HG03039 (cell line): ENCODE results near the gene KDM4B.
"Not testable (repeated sequence)": the region's sequence is repeated elsewhere in the genome, so short reads cannot be mapped to it uniquely, and the experiment has no call there.

Experiments used
- ATAC-seq: cut with Tn5 transposase; IDR thresholded peaks from one replicate; pipeline ENCODE4 v1.9.1; 2021; ENCODE audit warnings: mild to moderate bottlenecking, moderate library complexity; ENCODE audit not compliant: unreplicated experiment

The KDM4B gene

DNA sequence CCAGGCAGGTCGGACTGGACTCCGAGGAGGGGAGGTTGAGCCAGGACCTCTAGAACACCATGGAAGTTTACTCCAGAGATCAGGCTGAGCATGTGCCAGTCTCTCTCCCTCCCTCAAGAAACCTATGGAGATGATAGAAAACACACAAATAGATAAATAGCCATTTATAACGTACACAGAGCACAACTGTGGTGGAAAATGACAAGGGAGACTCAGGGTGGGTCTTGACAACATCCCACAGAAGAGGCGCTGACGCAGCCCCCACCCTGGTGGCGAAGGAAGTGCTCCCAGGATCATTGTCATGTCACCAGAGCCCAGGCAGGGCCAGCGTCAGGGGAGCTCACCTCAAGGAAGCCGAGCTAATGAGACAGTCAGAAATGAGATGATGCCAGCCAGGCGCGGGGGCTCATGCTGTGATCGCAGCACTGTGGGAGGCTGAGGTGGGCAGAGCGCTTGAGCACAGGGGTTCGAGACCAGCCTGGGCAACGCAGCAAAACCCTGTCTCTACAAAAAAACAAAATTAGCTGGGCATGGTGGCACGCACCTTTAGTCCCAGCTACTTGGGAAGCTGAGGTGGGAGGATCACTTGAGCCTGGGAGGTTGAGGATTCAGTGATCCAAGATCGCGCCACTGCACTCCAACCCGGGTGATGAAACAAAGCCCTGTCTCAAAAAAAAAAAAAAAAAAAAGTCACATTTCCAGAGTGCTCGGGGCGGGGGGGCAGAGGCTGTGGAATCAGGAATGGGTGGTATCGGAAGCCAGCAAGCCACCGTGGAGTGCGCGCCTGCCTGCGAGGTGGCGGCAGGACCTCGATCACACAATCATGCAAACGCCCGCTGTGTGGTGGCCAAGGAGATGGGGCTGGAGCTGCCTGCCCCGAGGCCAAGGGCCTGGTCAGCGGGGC, 178.4 kb downstream of the KDM4B start:
- no peak for ATAC-seq

DNA sequence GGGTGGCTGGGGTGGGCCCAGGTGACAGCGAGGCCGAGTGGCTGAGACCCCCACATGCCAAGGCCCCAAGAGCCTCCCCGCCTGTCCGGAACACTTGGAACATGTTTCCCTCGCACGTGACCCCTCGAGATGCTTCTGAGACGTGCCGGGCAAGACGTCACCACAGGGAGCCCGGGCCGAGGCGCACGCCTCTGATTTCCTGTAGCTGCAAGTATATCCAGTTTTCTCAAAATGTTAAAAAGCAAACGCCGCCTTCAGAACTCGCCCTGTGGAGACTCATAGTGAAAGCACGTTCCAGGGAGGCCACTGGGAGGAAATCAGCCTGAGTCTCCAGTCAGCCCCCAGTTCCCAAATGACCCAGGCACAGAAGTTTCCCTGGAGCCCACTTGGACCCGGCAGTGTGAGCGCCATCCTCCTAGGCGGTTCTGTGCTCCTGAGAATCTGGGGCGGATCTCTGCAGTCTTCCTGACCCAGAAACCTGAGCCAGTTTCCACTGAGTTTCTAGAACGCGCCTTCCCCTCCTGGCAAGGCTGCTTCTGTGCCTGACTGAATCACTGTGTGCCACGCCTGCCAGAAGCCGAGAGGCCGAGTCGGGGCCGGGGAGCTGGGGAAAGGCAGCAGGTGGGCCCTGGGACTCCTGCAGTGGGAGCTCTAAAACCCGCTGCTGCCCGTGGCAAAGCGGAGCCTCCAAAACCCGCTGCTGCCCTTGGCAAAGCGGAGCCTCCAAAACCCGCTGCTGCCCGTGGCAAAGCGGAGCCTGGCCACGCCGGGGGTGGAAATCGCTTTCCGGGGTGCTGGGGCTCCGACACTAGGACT, 179.3 kb downstream of the KDM4B start:
- no peak for ATAC-seq

- no peak for ATAC-seq
Measured at GRCh38 chr19:5148794-5149190, 179.9 kb downstream of the KDM4B start.

GRCh38 chr19:5149508-5149907, 180.6 kb downstream of the KDM4B start:
- no peak for ATAC-seq

DNA sequence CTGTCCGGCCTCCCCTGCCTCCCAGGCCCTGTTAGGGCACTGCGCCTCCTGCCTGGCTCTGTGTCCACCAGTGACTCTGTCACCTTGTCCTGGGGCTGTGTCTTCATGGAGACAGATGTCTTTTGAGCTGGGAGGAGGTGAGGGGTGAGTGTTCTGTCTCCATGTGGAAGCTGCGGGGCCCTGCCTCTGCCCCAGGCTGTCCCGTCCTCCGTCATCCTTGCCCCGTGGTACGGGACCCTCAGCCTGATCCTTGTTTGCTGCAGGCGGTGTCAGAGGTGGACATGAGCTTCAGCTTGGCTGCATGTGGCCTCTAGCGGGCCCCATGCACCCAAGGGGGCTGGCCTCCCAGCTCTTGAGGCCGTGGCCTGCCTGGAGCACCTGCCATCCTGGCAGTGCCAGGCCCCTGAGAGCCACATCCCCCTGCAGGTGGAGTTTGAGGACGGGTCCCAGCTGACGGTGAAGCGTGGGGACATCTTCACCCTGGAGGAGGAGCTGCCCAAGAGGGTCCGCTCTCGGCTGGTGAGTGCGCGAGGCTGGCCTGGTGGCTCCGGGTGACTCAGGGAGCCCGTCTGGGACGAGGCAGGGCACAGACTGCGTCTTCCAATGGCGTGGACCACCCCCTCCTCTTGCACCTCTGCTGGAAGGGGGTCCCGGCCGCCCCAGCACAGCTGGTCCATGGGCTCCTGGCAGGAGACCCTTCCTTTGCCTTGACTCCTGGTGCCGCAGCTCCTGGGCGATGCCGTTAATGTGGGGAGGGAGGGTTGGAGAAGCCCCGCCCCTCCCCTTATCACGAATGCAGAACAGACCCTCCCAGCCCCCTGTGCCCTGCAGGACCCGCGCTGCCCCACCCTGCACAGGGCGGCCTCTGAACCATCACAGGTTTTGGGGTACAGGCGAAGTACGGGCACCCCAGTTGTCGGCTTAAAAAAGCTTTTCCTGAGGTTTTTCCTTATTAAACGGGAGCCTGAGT, 181.3 kb downstream of the KDM4B start:
- ATAC-seq: no peak

DNA sequence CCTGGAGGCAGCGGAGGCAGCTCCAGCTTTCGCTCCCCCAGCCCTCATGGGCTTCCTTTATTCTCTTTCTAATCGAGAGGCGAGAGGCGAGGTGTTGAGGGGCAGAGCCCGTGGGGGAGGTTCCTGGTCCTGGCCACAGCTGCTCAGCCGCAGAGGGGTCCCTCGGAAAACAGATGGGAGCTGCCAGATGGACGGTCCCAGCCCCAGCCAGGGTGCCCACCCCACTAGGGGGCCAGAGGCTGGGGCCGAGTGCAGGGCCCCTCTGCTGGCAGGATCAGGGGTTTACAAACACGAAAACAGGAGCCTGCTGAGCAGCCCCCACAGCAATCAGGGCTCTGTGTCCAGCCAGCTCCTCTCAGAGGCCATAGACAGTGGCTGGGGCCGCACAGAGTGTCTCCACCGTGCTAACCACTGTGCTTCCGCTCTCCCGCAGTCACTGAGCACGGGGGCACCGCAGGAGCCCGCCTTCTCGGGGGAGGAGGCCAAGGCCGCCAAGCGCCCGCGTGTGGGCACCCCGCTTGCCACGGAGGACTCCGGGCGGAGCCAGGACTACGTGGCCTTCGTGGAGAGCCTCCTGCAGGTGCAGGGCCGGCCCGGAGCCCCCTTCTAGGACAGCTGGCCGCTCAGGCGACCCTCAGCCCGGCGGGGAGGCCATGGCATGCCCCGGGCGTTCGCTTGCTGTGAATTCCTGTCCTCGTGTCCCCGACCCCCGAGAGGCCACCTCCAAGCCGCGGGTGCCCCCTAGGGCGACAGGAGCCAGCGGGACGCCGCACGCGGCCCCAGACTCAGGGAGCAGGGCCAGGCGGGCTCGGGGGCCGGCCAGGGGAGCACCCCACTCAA, 182.2 kb downstream of the KDM4B start:
- ATAC-seq: no peak

DNA sequence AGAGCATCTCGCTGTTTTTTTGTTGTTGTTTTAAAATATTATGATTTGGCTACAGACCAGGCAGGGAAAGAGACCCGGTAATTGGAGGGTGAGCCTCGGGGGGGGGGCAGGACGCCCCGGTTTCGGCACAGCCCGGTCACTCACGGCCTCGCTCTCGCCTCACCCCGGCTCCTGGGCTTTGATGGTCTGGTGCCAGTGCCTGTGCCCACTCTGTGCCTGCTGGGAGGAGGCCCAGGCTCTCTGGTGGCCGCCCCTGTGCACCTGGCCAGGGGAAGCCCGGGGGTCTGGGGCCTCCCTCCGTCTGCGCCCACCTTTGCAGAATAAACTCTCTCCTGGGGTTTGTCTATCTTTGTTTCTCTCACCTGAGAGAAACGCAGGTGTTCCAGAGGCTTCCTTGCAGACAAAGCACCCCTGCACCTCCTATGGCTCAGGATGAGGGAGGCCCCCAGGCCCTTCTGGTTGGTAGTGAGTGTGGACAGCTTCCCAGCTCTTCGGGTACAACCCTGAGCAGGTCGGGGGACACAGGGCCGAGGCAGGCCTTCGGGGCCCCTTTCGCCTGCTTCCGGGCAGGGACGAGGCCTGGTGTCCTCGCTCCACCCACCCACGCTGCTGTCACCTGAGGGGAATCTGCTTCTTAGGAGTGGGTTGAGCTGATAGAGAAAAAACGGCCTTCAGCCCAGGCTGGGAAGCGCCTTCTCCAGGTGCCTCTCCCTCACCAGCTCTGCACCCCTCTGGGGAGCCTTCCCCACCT, 183.3 kb downstream of the KDM4B start:
- ATAC-seq: no peak

DNA sequence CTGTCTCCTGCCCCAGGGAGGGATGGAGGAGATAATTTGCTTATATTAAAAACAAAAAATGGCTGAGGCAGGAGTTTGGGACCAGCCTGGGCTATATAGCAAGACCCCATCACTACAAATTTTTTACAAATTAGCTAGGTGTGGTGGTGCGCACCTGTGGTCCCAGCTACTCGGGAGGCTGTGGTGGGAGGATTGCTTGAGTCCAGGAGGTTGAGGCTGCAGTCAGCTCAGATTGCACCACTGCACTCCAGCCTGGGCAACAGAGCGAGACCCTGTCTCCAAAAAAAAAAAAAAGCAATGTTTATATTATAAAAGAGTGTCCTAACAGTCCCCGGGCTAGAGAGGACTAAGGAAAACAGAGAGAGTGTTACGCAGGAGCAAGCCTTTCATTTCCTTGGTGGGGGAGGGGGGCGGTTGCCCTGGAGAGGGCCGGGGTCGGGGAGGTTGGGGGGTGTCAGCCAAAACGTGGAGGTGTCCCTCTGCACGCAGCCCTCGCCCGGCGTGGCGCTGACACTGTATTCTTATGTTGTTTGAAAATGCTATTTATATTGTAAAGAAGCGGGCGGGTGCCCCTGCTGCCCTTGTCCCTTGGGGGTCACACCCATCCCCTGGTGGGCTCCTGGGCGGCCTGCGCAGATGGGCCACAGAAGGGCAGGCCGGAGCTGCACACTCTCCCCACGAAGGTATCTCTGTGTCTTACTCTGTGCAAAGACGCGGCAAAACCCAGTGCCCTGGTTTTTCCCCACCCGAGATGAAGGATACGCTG, 184.0 kb downstream of the KDM4B start:
- ATAC-seq: no peak

- ATAC-seq: no peak
Measured at GRCh38 chr19:5153601-5154128, 184.8 kb downstream of the KDM4B start.

DNA sequence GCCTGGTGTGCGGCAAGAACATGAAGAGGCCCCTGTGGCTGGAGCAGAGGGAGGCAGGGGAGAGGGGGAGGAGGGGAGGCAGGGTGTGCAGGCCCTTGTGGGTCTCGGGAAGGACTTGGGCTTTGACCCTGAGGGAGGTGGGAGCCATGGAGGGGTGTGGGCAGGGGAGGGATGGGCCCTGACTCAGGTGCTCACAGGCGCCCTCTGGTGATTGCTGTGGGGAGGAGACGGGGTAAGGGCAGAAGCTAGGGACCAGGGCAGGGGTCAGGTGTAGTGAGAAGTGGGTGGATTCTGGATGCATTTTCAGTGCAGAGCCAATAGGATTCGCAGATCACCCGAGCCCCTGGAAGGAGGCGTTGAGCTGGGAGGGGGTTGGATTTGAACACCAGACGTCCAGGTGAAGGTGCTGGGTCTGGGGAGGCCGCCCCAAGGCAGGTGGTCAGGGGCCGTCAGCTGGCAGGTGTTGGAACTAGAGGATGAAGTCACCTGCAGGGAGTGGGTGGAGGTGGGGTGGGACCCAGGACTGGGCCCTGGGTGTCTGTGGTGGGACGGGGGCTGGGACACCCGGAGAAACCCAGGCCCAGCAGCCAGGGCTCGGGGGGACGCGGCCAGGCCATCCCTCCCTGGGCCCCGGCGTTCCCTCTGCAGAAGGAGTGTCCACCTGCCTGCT, 185.4 kb downstream of the KDM4B start:
- ATAC-seq: no peak

DNA sequence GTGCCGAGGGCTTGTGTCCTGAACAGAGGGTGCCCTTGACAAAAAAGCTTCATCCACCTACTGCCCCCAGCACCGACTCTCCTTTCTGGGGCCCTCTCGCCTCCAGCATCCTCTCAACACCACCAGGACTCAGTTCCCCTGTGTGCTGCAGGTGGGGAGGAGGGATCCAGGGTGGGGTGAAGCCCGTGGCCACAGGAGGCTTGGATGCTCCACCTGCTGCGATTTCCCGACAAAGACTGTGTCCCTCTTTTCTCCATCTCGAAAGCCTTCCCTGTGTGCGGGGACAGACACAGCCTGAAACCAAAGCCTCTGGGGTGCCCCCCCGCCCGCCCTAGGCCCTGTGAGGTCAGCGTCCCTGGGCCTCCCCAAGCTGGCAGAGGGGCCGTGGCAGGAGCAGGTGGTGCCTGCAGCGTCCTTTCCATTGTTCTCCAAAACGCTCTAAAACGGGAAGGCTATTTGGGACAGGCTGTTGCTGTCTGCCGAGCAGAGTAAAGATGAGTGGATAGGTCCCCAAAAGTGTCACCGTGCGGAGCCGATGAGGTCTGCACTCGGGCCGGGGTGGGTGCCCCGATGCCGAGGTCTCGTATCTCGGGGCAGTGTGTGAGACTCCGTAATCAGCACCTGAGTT, 186.0 kb downstream of the KDM4B start:
- no peak for ATAC-seq

- no peak for ATAC-seq
Measured at GRCh38 chr19:5155586-5156210, 186.8 kb downstream of the KDM4B start.

DNA sequence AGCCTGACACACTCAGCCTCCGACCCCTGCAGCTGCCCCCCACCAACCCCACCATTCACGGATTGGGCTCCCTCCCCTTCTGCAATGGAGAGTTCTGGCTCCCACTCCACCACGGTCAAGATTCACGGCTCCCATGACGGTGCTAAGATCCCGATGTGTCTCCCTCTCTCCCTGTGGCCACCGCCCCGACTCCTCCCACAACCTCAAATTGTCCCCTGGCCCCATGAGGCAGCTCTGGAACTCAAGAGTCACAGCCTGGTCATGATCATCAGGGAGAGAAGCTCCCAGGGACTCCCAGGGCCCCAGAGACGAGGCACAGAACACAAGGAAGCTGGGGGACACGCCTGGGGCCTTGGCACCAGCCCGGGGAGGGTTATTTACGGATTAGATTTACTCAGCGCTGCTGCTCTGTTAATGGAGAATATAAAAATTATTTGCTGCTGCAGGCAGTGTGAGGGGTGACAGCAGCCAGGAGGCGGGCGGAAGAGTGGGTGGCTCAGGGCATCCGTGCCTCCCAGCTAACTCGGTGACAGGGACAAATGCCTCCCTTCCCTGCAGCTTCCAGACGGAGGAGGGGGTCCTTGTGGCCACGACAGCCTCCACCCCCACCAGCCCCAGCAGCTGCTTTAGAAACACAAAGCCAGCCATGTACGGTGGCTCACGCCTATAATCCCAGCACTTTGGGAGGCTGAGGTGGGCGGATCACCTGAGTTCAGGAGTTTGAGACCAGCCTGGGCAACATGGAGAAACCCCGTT, 187.5 kb downstream of the KDM4B start:
- no peak for ATAC-seq

DNA sequence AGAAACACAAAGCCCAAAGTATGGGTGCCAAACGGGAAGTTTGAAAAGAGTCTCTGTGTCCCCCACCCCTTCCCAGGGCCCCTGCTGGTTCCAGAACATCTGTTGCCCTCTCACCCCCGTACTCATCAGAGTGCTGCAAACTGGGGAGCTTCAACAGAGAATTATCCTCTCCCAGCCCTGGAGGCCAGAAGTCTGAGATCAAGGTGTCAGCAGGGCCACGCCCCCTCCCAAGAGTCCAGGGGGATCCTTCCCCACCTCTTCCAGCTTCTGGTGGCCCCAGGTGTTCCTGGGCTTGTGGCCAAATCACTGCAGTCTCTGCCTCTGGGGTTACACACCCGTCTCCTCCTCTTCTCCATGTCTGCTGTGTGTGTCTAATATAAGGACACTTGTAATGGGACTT, 188.3 kb downstream of the KDM4B start:
- ATAC-seq: no peak

GRCh38 chr19:5158549-5159134, 189.7 kb downstream of the KDM4B start:
- ATAC-seq: not testable (repeated sequence)
